HepG2 (cell line): ENCODE measurements around the gene POC1A. TPM values are rescaled to one million over a fixed set of nuclear protein-coding genes. Genes with fewer than 3 reads are reported as not detected.

Experiments
- ARID2 ChIP-seq: sonication (generic); formaldehyde crosslinking; IDR thresholded peaks from 2 replicates; pipeline ENCODE4 v1.8.1; 2022; ENCODE audit warnings: mild to moderate bottlenecking, missing genetic modification reagents, borderline replicate concordance
- BCL6 ChIP-seq: IDR thresholded peaks from 2 replicates; pipeline ENCODE4 v1.6.1; 2016; ENCODE audit warnings: missing genetic modification reagents, missing compliant biosample characterization
- FOXA3 ChIP-seq: IDR thresholded peaks from 2 replicates; pipeline ENCODE4 v1.6.1; 2016; ENCODE audit warnings: missing genetic modification reagents, missing compliant biosample characterization
- HCFC1 ChIP-seq: fragments of 150-350 bp; IDR thresholded peaks from 2 replicates; pipeline ENCODE4 v1.6.1; 2014; ENCODE audit warnings: low read depth, low read length
- HIC2 ChIP-seq: sonication (generic); formaldehyde crosslinking; IDR thresholded peaks from 2 replicates; pipeline ENCODE4 v1.9.0; 2022; ENCODE audit warnings: low read depth, missing genetic modification reagents
- KDM3A ChIP-seq: IDR thresholded peaks from 2 replicates; pipeline ENCODE4 v1.6.1; 2018; ENCODE audit warnings: low read depth, missing compliant biosample characterization
- MAF1 ChIP-seq: sonication (generic); formaldehyde crosslinking; IDR thresholded peaks from 2 replicates; pipeline ENCODE4 v1.5.0; 2020; ENCODE audit warnings: missing genetic modification reagents, borderline replicate concordance
- MATR3 ChIP-seq: sonication (generic); formaldehyde crosslinking; IDR thresholded peaks from 2 replicates; pipeline ENCODE4 v1.4.0; 2020; ENCODE audit warnings: missing genetic modification reagents
- MTA3 ChIP-seq: sonication (generic); formaldehyde crosslinking; IDR thresholded peaks from 2 replicates; pipeline ENCODE4 v1.4.0; 2020; ENCODE audit warnings: missing genetic modification reagents
- NFE2L1 ChIP-seq: sonication (generic); formaldehyde crosslinking; IDR thresholded peaks from 2 replicates; pipeline ENCODE4 v1.4.0; 2020; ENCODE audit warnings: missing genetic modification reagents, mild to moderate bottlenecking, borderline replicate concordance
- NFYB ChIP-seq: sonication (generic); formaldehyde crosslinking; IDR thresholded peaks from 2 replicates; pipeline ENCODE4 v1.4.0; 2020; ENCODE audit warnings: missing genetic modification reagents
- NR2F2 ChIP-seq: IDR thresholded peaks from 2 replicates; pipeline ENCODE4 v1.6.1; 2012; ENCODE audit warnings: low read depth, inconsistent platforms, borderline replicate concordance
- NR2F6 ChIP-seq, 2 experiments: IDR thresholded peaks; 2 replicates each; pipeline ENCODE4 v1.6.1; 2016; ENCODE audit warnings: antibody characterized with exemption in 1 of 2, mild to moderate bottlenecking in 1 of 2
- PHF8 ChIP-seq: sonication (generic); formaldehyde crosslinking; IDR thresholded peaks from 2 replicates; pipeline ENCODE4 v1.5.0; 2020; ENCODE audit warnings: missing genetic modification reagents
- PITX1 ChIP-seq: sonication (generic); formaldehyde crosslinking; IDR thresholded peaks from 2 replicates; pipeline ENCODE4 v1.5.1; 2020; ENCODE audit warnings: mild to moderate bottlenecking, missing genetic modification reagents
- PLRG1 ChIP-seq: fragments of 450-650 bp; conservative IDR thresholded peaks from 2 replicates; pipeline ENCODE4 v1.6.1; 2016
- SAP130 ChIP-seq: IDR thresholded peaks from 2 replicates; pipeline ENCODE4 v1.6.1; 2016; ENCODE audit warnings: low read depth
- SMAD9 ChIP-seq: sonication (generic); formaldehyde crosslinking; IDR thresholded peaks from 2 replicates; pipeline ENCODE4 v1.5.1; 2020; ENCODE audit warnings: mild to moderate bottlenecking, missing genetic modification reagents
- TERF1 ChIP-seq: sonication (generic); formaldehyde crosslinking; IDR thresholded peaks from 2 replicates; pipeline ENCODE4 v1.8.0; 2022; ENCODE audit warnings: mild to moderate bottlenecking, missing genetic modification reagents, moderate library complexity
- ZC3H4 ChIP-seq: sonication (generic); formaldehyde crosslinking; IDR thresholded peaks from 2 replicates; pipeline ENCODE4 v1.4.0; 2020; ENCODE audit warnings: missing genetic modification reagents, borderline replicate concordance
- ZNF44 ChIP-seq: sonication (generic); formaldehyde crosslinking; IDR thresholded peaks from 2 replicates; pipeline ENCODE4 v1.5.1; 2020; ENCODE audit warnings: mild to moderate bottlenecking, missing genetic modification reagents
- ZNF441 ChIP-seq: sonication (generic); formaldehyde crosslinking; IDR thresholded peaks from 2 replicates; pipeline ENCODE4 v1.7.0; 2021; ENCODE audit warnings: missing genetic modification reagents, borderline replicate concordance
- ZNF607 ChIP-seq: sonication (generic); formaldehyde crosslinking; IDR thresholded peaks from 2 replicates; pipeline ENCODE4 v1.5.1; 2020; ENCODE audit warnings: missing genetic modification reagents, mild to moderate bottlenecking, borderline replicate concordance
- ZNF75D ChIP-seq: sonication (generic); formaldehyde crosslinking; IDR thresholded peaks from 2 replicates; pipeline ENCODE4 v1.8.1; 2023; ENCODE audit warnings: missing genetic modification reagents, mild to moderate bottlenecking, borderline replicate concordance
- ZNF792 ChIP-seq: IDR thresholded peaks from 2 replicates; pipeline ENCODE4 v1.6.1; 2016
- polyA plus RNA-seq, 8 experiments: library from polyadenylated mRNA; depleted of rRNA in 3 of 8; stranded (reverse) in 7 of 8; unstranded in 1 of 8; fragments of >200 nt; fragmentation: Illumina TruSeq in 4 of 8; extraction: Trizol in 4 of 8; gene quantifications; 2 replicates each; pipeline versions ENCODE4 v1.2.1 to v1.2.3, GENCODE V29; 2011 to 2016; ENCODE audit warnings: low read depth in 4 of 8, missing spikeins in 1 of 8, mixed read lengths in 1 of 8; ENCODE audit not compliant: insufficient read depth in 1 of 8
- total RNA-seq, 5 experiments: library from RNA; depleted of rRNA; stranded (reverse); fragments of >200 nt; fragmentation: Illumina TruSeq; extraction: Trizol; gene quantifications; 2 replicates each; pipeline ENCODE4 v1.2.3, GENCODE V29; 2016; ENCODE audit warnings: low read depth in 1 of 5
- TF ChIP-seq, protein P1 (sequence below): sonication (generic); formaldehyde crosslinking; IDR thresholded peaks from 2 replicates; pipeline ENCODE4 v1.5.0; 2020; ENCODE audit warnings: mild to moderate bottlenecking, missing genetic modification reagents, borderline replicate concordance

The POC1A gene
- total and polyA plus RNA-seq, 2 of the 13 experiments (the other 11 are each of a cell fraction or from before 2014, with no cell fraction given): 14.6 to 20.0 TPM

- TF ChIP-seq ZNF44 (peak; percentile 34; the same call in 1 of the 2 replicates), NFE2L1 (CRISPR knock-in tag) (no peak), ZNF792 (CRISPR knock-in tag) (0 out of 2 replicates have a peak, but pooled peaks have one; percentile 56), NR2F6 (IDR thresholded peaks at IDR 0.05) (0 out of 2 replicates have a peak, but pooled peaks have one; percentile 23), NR2F6 (CRISPR knock-in tag; IDR thresholded peaks at IDR 0.05) (peak; percentile 67; the same call in 1 of the 2 replicates), MATR3 (CRISPR knock-in tag) (no peak), PLRG1 (no peak), SMAD9 (CRISPR knock-in tag) (no peak), PHF8 (CRISPR knock-in tag) (peak; percentile 77), NR2F2 (no peak), BCL6 (CRISPR knock-in tag) (peak; percentile 57; the same call in 1 of the 2 replicates), ZC3H4 (CRISPR knock-in tag) (no peak), ZNF607 (peak; percentile 66; the same call in 1 of the 2 replicates), SAP130 (CRISPR knock-in tag) (peak; percentile 98), TERF1 (CRISPR knock-in tag) (no peak), HIC2 (CRISPR knock-in tag) (no peak; the same call in 1 of the 2 replicates), NFYB (CRISPR knock-in tag) (peak; percentile 85), MAF1 (CRISPR knock-in tag) (0 out of 2 replicates have a peak, but pooled peaks have one; percentile 21), FOXA3 (CRISPR knock-in tag) (peak; percentile 67), MTA3 (CRISPR knock-in tag) (no peak), HCFC1 (peak; percentile 80), ZNF75D (CRISPR knock-in tag) (no peak), ZNF441 (peak; percentile 48; the same call in 1 of the 2 replicates), KDM3A (CRISPR knock-in tag) (peak; percentile 79), PITX1 (CRISPR knock-in tag) (peak; percentile 73; the same call in 1 of the 2 replicates), ARID2 (no peak; the same call in 1 of the 2 replicates)
- TF ChIP-seq, protein P1, sequence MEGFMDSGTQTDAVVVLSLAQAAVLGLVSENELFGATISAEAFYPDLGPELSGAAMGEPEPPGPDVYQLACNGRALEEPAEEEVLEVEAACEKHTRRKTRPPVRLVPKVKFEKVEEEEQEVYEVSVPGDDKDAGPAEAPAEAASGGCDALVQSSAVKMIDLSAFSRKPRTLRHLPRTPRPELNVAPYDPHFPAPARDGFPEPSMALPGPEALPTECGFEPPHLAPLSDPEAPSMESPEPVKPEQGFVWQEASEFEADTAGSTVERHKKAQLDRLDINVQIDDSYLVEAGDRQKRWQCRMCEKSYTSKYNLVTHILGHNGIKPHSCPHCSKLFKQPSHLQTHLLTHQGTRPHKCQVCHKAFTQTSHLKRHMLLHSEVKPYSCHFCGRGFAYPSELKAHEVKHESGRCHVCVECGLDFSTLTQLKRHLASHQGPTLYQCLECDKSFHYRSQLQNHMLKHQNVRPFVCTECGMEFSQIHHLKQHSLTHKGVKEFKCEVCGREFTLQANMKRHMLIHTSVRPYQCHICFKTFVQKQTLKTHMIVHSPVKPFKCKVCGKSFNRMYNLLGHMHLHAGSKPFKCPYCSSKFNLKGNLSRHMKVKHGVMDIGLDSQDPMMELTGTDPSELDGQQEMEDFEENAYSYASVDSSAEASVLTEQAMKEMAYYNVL (CRISPR knock-in tag): no peak
Measured at GRCh38 chr3:52154135-52155094, at the start of gene POC1A (continued).
